IMR-90 (cell line): ENCODE results near the gene ALAS2. TPM values are rescaled to one million over a fixed set of nuclear protein-coding genes. Genes with fewer than 3 reads are reported as not detected.

Source experiments
- ATAC-seq: fragments of 200-7000 bp; cut with Tn5 transposase; 2 replicates; pipeline ENCODE4 v1.9.1; 2020; ENCODE audit warnings: low read depth, mild to moderate bottlenecking, moderate library complexity
- BruUV-seq: library from RNA; stranded (reverse); fragments of 400-500 nt; replicated peaks from 2 replicates; lab custom pipeline; 2021; lab: Mats Ljungman, UMichigan
- CTCF ChIA-PET: fragments of 300-600 bp; formaldehyde crosslinking; extraction: SDS; loops from one replicate; lab custom pipeline; 2021; ENCODE audit warnings: antibody characterized with exemption; lab: Yijun Ruan, JAX
- POLR2A ChIA-PET: fragments of 300-600 bp; sonication (Branson Sonifier 250); formaldehyde crosslinking; loops from one replicate; lab custom pipeline; 2022; ENCODE audit warnings: antibody characterized with exemption; ENCODE audit not compliant: unreplicated experiment; lab: Charles Lee
- DNase-seq: peaks from one replicate; pipeline ENCODE4 v3.0.0; 2013
- H2AFZ ChIP-seq: replicated peaks from 2 replicates; pipeline ENCODE3; 2013; ENCODE audit warnings: low read length, mild to moderate bottlenecking; ENCODE audit not compliant: poor library complexity
- H2AK5ac ChIP-seq: 2 replicates; pipeline ENCODE4 v1.6.1; 2013; ENCODE audit warnings: low read depth, low read length, inconsistent platforms
- H2AK9ac ChIP-seq: replicated peaks from 2 replicates; pipeline ENCODE3; 2013; ENCODE audit warnings: mild to moderate bottlenecking, low read depth, low read length, moderate library complexity; ENCODE audit not compliant: poor library complexity
- H2BK120ac ChIP-seq: 2 replicates; pipeline ENCODE4 v1.6.1; 2013; ENCODE audit warnings: low read depth, low read length, inconsistent platforms
- H2BK15ac ChIP-seq: 3 replicates; pipeline ENCODE4 v1.6.1; 2013; ENCODE audit warnings: low read depth, low read length, inconsistent platforms
- H2BK20ac ChIP-seq: 2 replicates; pipeline ENCODE4 v1.6.1; 2013; ENCODE audit warnings: low read depth, mild to moderate bottlenecking, inconsistent platforms, low read length, moderate library complexity
- H2BK5ac ChIP-seq: 2 replicates; pipeline ENCODE4 v1.6.1; 2013; ENCODE audit warnings: mild to moderate bottlenecking, low read depth, low read length, inconsistent platforms; ENCODE audit not compliant: poor library complexity, severe bottlenecking
- H3K14ac ChIP-seq: replicated peaks from 2 replicates; pipeline ENCODE4 v1.6.1; 2013; ENCODE audit warnings: low read depth, low read length, inconsistent platforms
- H3K18ac ChIP-seq: 2 replicates; pipeline ENCODE4 v1.6.1; 2013; ENCODE audit warnings: low read depth, low read length, control low read depth
- H3K23ac ChIP-seq: 2 replicates; pipeline ENCODE4 v1.6.1; 2013; ENCODE audit warnings: low read depth, low read length, inconsistent platforms
- H3K27ac ChIP-seq: 2 replicates; pipeline ENCODE4 v1.5.1; 2013; ENCODE audit warnings: mild to moderate bottlenecking, control low read depth, low read length; ENCODE audit not compliant: insufficient read depth
- H3K27me3 ChIP-seq: 2 replicates; pipeline ENCODE4 v1.6.1; 2013; ENCODE audit warnings: low read length; ENCODE audit not compliant: control insufficient read depth, insufficient read depth
- H3K36me3 ChIP-seq: 2 replicates; pipeline ENCODE4 v1.6.1; 2013; ENCODE audit warnings: low read length, mixed read lengths; ENCODE audit not compliant: control insufficient read depth, insufficient read depth
- H3K4ac ChIP-seq: 2 replicates; pipeline ENCODE4 v1.6.1; 2013; ENCODE audit warnings: low read depth, low read length, inconsistent platforms
- H3K4me1 ChIP-seq: 2 replicates; pipeline ENCODE4 v1.6.1; 2013; ENCODE audit warnings: low read length, mixed read lengths; ENCODE audit not compliant: control insufficient read depth, insufficient read depth
- H3K4me2 ChIP-seq: 2 replicates; pipeline ENCODE4 v1.6.1; 2013; ENCODE audit warnings: low read depth, mild to moderate bottlenecking, control low read depth, low read length, moderate library complexity
- H3K4me3 ChIP-seq: 2 replicates; pipeline ENCODE4 v1.5.1; 2013; ENCODE audit warnings: low read depth, mild to moderate bottlenecking, control low read depth, low read length, moderate library complexity; ENCODE audit not compliant: insufficient read depth
- H3K56ac ChIP-seq: 2 replicates; pipeline ENCODE4 v1.6.1; 2013; ENCODE audit warnings: low read length, inconsistent platforms; ENCODE audit not compliant: insufficient read depth; ENCODE audit errors: extremely low read depth
- H3K79me1 ChIP-seq, 2 experiments: 2 replicates each; pipeline ENCODE4 v1.6.1; 2013; ENCODE audit warnings: low read length in 2 of 2, inconsistent platforms in 1 of 2, low read depth in 1 of 2
- H3K9ac ChIP-seq: 2 replicates; pipeline ENCODE4 v1.6.1; 2013; ENCODE audit warnings: low read depth, low read length, control low read depth
- H3K9me1 ChIP-seq: 2 replicates; pipeline ENCODE4 v1.6.1; 2013; ENCODE audit warnings: low read length, inconsistent platforms; ENCODE audit not compliant: insufficient read depth
- H3K9me3 ChIP-seq: 2 replicates; pipeline ENCODE4 v1.6.1; 2013; ENCODE audit warnings: low read length; ENCODE audit not compliant: control insufficient read depth, insufficient read depth
- H4K20me1 ChIP-seq: 2 replicates; pipeline ENCODE4 v1.6.1; 2013; ENCODE audit warnings: low read length, inconsistent platforms; ENCODE audit not compliant: insufficient read depth
- H4K5ac ChIP-seq: 2 replicates; pipeline ENCODE4 v1.6.1; 2013; ENCODE audit warnings: mild to moderate bottlenecking, low read depth, low read length, control low read depth
- H4K8ac ChIP-seq, 2 experiments: 2 replicates each; pipeline ENCODE4 v1.6.1; 2013; ENCODE audit warnings: low read depth in 2 of 2, low read length in 2 of 2, control low read depth in 1 of 2, inconsistent platforms in 1 of 2
- H4K91ac ChIP-seq: 2 replicates; pipeline ENCODE4 v1.6.1; 2013; ENCODE audit warnings: low read depth, low read length, inconsistent platforms; ENCODE audit not compliant: insufficient read depth
- BHLHE40 ChIP-seq: fragments of 150-350 bp; IDR thresholded peaks from 2 replicates; pipeline ENCODE4 v1.6.1; 2016; ENCODE audit warnings: mild to moderate bottlenecking, low read depth, low read length
- CEBPB ChIP-seq: IDR thresholded peaks from 2 replicates; pipeline ENCODE4 v1.6.1; 2012; ENCODE audit warnings: low read depth, low read length, improper control_type of control experiment
- CHD1 ChIP-seq: IDR thresholded peaks from 2 replicates; pipeline ENCODE4 v1.6.1; 2012; ENCODE audit warnings: low read depth, low read length, improper control_type of control experiment
- CTCF ChIP-seq: conservative IDR thresholded peaks from 2 replicates; pipeline ENCODE4 v1.5.1; 2012; ENCODE audit warnings: mild to moderate bottlenecking, low read depth, low read length, improper control_type of control experiment
- FOS ChIP-seq: fragments of 150-350 bp; IDR thresholded peaks from 2 replicates; pipeline ENCODE4 v1.6.1; 2016; ENCODE audit warnings: low read depth, low read length
- MAFK ChIP-seq: IDR thresholded peaks from 2 replicates; pipeline ENCODE4 v1.6.1; 2012; ENCODE audit warnings: low read depth, low read length, improper control_type of control experiment
- MAZ ChIP-seq: IDR thresholded peaks from 2 replicates; pipeline ENCODE4 v1.6.1; 2012; ENCODE audit warnings: low read depth, mild to moderate bottlenecking, low read length, improper control_type of control experiment, moderate library complexity, borderline replicate concordance
- MXI1 ChIP-seq: IDR thresholded peaks from 2 replicates; pipeline ENCODE4 v1.6.1; 2012; ENCODE audit warnings: low read depth, mild to moderate bottlenecking, low read length, moderate library complexity, borderline replicate concordance
- NFE2L2 ChIP-seq: fragments of 150-350 bp; IDR thresholded peaks from 2 replicates; pipeline ENCODE4 v1.6.1; 2016; ENCODE audit warnings: low read depth, mild to moderate bottlenecking, low read length
- POLR2A ChIP-seq: IDR thresholded peaks from 2 replicates; pipeline ENCODE4 v1.6.1; 2012; ENCODE audit warnings: mild to moderate bottlenecking, low read depth, low read length
- RAD21 ChIP-seq: IDR thresholded peaks from 2 replicates; pipeline ENCODE4 v1.6.1; 2012; ENCODE audit warnings: low read length, improper control_type of control experiment
- RCOR1 ChIP-seq: IDR thresholded peaks from 2 replicates; pipeline ENCODE4 v1.6.1; 2012; ENCODE audit warnings: mild to moderate bottlenecking, low read length, improper control_type of control experiment; ENCODE audit not compliant: insufficient replicate concordance
- RFX5 ChIP-seq: IDR thresholded peaks from 2 replicates; pipeline ENCODE4 v1.8.0; 2012; ENCODE audit warnings: low read depth, mild to moderate bottlenecking, low read length, moderate library complexity
- SMC3 ChIP-seq: fragments of 150-350 bp; IDR thresholded peaks from 2 replicates; pipeline ENCODE4 v1.6.1; 2016; ENCODE audit warnings: low read depth, mild to moderate bottlenecking, antibody characterized with exemption, low read length, moderate library complexity
- USF2 ChIP-seq: fragments of 150-350 bp; IDR thresholded peaks from 2 replicates; pipeline ENCODE4 v1.6.1; 2017; ENCODE audit warnings: mild to moderate bottlenecking, antibody characterized with exemption, low read length, low read depth
- WGBS, 2 experiments: methylation state at CpG; one replicate each; pipeline versions ENCODE4 v1.1.5 to v1.1.7; 2013; ENCODE audit warnings: missing lambda C conversion rate in 2 of 2; ENCODE audit not compliant: insufficient read length in 1 of 2; ENCODE audit errors: extremely low coverage in 2 of 2; 5-methylcytosine and 5-hydroxymethylcytosine counted together
- dilution Hi-C: fragments of 300-500 bp; cut with HindIII; formaldehyde crosslinking; loops from one replicate; pipeline ENCODE4 v1.14.3; 2018; ENCODE audit warnings: low sequenced_read_pairs; ENCODE audit not compliant: unreplicated experiment
- in situ Hi-C: fragments of 300-500 bp; cut with MboI; formaldehyde crosslinking; loops from 3 replicates; pipeline ENCODE4 v1.14.3; 2019; ENCODE audit warnings: low sequenced_read_pairs, inconsistent platforms, mixed read lengths
- intact Hi-C: fragments of 100-400 bp; cut with micrococcal nuclease; formaldehyde crosslinking; loops from 2 replicates; pipeline ENCODE4 v1.10.0; 2022
- polyA plus RNA-seq, 3 experiments: library from polyadenylated mRNA; depleted of rRNA; stranded (reverse); fragments of >200 nt; gene quantifications; 2 replicates each; pipeline ENCODE4 v1.2.3, GENCODE V29; 2012; ENCODE audit warnings: low replicate concordance in 1 of 3
- total RNA-seq: library from RNA; depleted of rRNA; stranded (reverse); fragments of >200 nt; gene quantifications from 2 replicates; pipeline ENCODE4 v1.2.3, GENCODE V29; 2012
- TF ChIP-seq, protein P1 (sequence below): fragments of 150-350 bp; IDR thresholded peaks from 2 replicates; pipeline ENCODE4 v1.6.1; 2016; ENCODE audit warnings: low read depth, mild to moderate bottlenecking, low read length, moderate library complexity, borderline replicate concordance

The ALAS2 gene
- total and polyA plus RNA-seq, 2 of the 4 experiments (the other 2 are of a cell fraction), result not detected

GRCh38 chrX:55028040-55028439 is 2.7 kb downstream of the ALAS2 start:
- H3K9me3 ChIP-seq, result no peaks in the 10 kb centered on the region
- H4K91ac ChIP-seq, result no peak overlapping the region
- H3K56ac ChIP-seq, result no peak overlapping the region
- H3K27me3 ChIP-seq, result peaks cover 10% of the 10 kb centered on the region
- H3K79me1 ChIP-seq, result no peaks in the 10 kb centered on the region
- no peak overlapping the region for H3K4ac ChIP-seq
- no peak overlapping the region for H2AFZ ChIP-seq
- no peak overlapping the region for H3K4me2 ChIP-seq
- H3K9ac ChIP-seq, result no peak overlapping the region
- H3K27ac ChIP-seq, result no peak overlapping the region
- DNase-seq (no peak), ATAC-seq (no peak)
- no peaks in the 10 kb centered on the region for H3K36me3 ChIP-seq
- H3K14ac ChIP-seq, result no peak overlapping the region
- no peak overlapping the region for H2BK20ac ChIP-seq
- no TSS peak for BruUV-seq
- no peaks in the 10 kb centered on the region for H3K9me1 ChIP-seq
- H2BK5ac ChIP-seq, result no peak overlapping the region
- no peak overlapping the region for H3K23ac ChIP-seq
- ChIA-PET POLR2A (no interaction called here), CTCF (no interaction called here)
- H4K5ac ChIP-seq, result no peak overlapping the region
- intact Hi-C loops, result no loop called here
- no peak overlapping the region for H2BK15ac ChIP-seq
- H3K18ac ChIP-seq, result no peak overlapping the region
- TF ChIP-seq, protein P1, sequence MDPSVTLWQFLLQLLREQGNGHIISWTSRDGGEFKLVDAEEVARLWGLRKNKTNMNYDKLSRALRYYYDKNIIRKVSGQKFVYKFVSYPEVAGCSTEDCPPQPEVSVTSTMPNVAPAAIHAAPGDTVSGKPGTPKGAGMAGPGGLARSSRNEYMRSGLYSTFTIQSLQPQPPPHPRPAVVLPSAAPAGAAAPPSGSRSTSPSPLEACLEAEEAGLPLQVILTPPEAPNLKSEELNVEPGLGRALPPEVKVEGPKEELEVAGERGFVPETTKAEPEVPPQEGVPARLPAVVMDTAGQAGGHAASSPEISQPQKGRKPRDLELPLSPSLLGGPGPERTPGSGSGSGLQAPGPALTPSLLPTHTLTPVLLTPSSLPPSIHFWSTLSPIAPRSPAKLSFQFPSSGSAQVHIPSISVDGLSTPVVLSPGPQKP, result no peak
- no peak for TF ChIP-seq MAZ
- no peak for TF ChIP-seq CEBPB
- TF ChIP-seq RCOR1, result no peak
- no peak for TF ChIP-seq SMC3
- no peak for TF ChIP-seq USF2
- TF ChIP-seq MXI1, result no peak
- TF ChIP-seq NFE2L2, result no peak
- no peak for TF ChIP-seq POLR2A
- no peak for TF ChIP-seq CHD1
- TF ChIP-seq FOS, result no peak
- TF ChIP-seq BHLHE40, result no peak
- no peak for TF ChIP-seq CTCF
- TF ChIP-seq RAD21, result no peak
- no peak for TF ChIP-seq MAFK
- TF ChIP-seq RFX5, result no peak
- no peak overlapping the region for H2BK120ac ChIP-seq
- no peaks in the 10 kb centered on the region for H3K4me1 ChIP-seq
- in situ Hi-C loops, result no loop called here
- no peak overlapping the region for H4K8ac ChIP-seq
- no peak overlapping the region for H2AK5ac ChIP-seq
- dilution Hi-C loops, result no loop called here
- no CpG with 5 or more reads among the region's 4 CpGs for WGBS, 2 experiments
- no peak overlapping the region for H2AK9ac ChIP-seq
- no peaks in the 10 kb centered on the region for H4K20me1 ChIP-seq
- H3K4me3 ChIP-seq, result no peak overlapping the region
